ENCODE data around the gene AOPEP.

AOPEP gene

DNA sequence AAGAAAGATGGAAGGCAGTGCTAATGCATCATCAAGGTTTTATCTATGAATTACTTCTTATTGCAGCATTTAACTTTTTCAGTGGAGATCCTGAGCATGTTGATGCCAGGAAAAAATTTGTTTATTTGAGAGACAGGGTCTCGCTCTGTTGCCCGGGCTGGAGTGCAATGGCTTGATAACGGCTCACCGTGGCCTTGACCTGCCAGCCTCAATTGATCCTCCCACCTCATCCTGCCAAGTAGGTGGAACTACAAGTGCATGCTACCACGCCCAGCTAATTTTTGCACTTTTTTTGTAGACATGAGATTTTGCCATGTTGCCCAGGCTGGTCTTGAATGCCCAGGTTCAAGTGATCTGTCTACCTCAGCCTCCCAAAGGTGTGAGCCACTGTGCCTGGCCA, 47.2 kb downstream of the AOPEP start:
- H3K27ac ChIP-seq (ENCODE audit: low read depth, low read length): no peak overlapping the region
- H3K4me1 ChIP-seq (ENCODE audit: control insufficient read depth in 1 of 2, insufficient read depth in 2 of 2, low read length in 2 of 2): no peaks in the 10 kb centered on the region

DNA sequence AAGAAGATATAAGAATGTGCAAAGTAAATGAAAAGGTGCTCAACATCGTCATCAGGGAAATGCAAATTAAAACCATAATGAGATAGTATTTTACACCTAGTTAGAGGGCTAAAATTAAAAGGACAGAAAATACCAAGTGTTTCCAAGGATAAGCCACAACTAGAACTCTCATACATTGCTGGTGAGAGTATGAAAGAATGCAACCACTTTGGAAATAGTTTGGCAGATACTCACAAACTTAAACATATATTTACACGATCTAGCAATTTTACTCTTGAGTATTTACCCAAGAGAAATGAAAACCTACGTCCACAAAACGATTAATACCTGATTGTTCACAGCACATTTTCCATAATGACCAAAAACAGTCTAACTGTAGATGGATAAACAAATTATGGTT, 51.5 kb downstream of the AOPEP start:
- Histone ChIP-seq H3K9me3 (ENCODE audit: control insufficient read depth in 1 of 2, low read length in 2 of 2) (no peaks in the 10 kb centered on the region), H3K36me3 (ENCODE audit: control insufficient read depth in 1 of 2, insufficient read depth in 2 of 2, low read length in 2 of 2) (no peaks in the 10 kb centered on the region), H3K27me3 (ENCODE audit: control insufficient read depth in 1 of 2, insufficient read depth in 2 of 2, low read length in 2 of 2) (no peaks in the 10 kb centered on the region), H3K27ac (ENCODE audit: low read depth, low read length) (no peak overlapping the region), H3K9ac (ENCODE audit: low read depth in 1 of 2, low read length in 2 of 2) (no peak overlapping the region), H3K4me1 (ENCODE audit: control insufficient read depth in 1 of 2, insufficient read depth in 2 of 2, low read length in 2 of 2) (peaks cover 0 to 8% of the 10 kb centered on the region in 2 donors), H3K4me3 (ENCODE audit: low read depth in 1 of 2, low read length in 2 of 2) (no peak overlapping the region)

More for the DNA sequence above, 47.2 kb downstream of the AOPEP start:
- no peaks in the 10 kb centered on the region for H3K9me3 ChIP-seq (ENCODE audit: control insufficient read depth in 1 of 2, low read length in 2 of 2)
- no peak overlapping the region for H3K4me3 ChIP-seq (ENCODE audit: low read depth in 1 of 2, low read length in 2 of 2)
- H3K9ac ChIP-seq (ENCODE audit: low read depth in 1 of 2, low read length in 2 of 2): no peak overlapping the region
- H3K27me3 ChIP-seq (ENCODE audit: control insufficient read depth in 1 of 2, insufficient read depth in 2 of 2, low read length in 2 of 2): no peaks in the 10 kb centered on the region
- H3K36me3 ChIP-seq (ENCODE audit: control insufficient read depth in 1 of 2, insufficient read depth in 2 of 2, low read length in 2 of 2): no peaks in the 10 kb centered on the region

DNA sequence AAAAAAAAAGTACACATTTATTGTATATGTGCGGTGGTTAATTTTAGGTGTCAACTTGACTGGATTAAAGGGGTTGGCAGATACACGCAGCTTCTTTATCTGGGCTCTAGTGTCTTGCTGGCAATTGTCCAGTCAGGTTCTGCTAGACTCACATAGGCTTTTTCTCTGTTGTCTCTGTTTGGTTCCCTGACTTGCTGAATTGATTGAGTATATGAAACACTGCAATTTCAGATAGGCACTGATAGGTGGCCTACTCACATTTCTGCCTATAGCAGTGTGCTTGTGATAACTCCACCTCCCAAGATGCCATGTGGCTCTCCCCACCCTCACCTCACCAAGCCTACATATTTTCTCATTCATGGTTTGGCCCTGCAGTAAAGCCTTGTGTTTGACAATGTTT, 52.5 kb downstream of the AOPEP start:
- H3K27me3 ChIP-seq (ENCODE audit: control insufficient read depth in 1 of 2, insufficient read depth in 2 of 2, low read length in 2 of 2): no peaks in the 10 kb centered on the region
- no peaks in the 10 kb centered on the region for H3K36me3 ChIP-seq (ENCODE audit: control insufficient read depth in 1 of 2, insufficient read depth in 2 of 2, low read length in 2 of 2)
- H3K9ac ChIP-seq (ENCODE audit: low read depth in 1 of 2, low read length in 2 of 2): no peak overlapping the region
- H3K27ac ChIP-seq (ENCODE audit: low read depth, low read length): no peak overlapping the region
- no peak overlapping the region for H3K4me3 ChIP-seq (ENCODE audit: low read depth in 1 of 2, low read length in 2 of 2)
- H3K9me3 ChIP-seq (ENCODE audit: control insufficient read depth in 1 of 2, low read length in 2 of 2): no peaks in the 10 kb centered on the region
- peaks cover 0 to 12% of the 10 kb centered on the region in 2 donors for H3K4me1 ChIP-seq (ENCODE audit: control insufficient read depth in 1 of 2, insufficient read depth in 2 of 2, low read length in 2 of 2)

DNA sequence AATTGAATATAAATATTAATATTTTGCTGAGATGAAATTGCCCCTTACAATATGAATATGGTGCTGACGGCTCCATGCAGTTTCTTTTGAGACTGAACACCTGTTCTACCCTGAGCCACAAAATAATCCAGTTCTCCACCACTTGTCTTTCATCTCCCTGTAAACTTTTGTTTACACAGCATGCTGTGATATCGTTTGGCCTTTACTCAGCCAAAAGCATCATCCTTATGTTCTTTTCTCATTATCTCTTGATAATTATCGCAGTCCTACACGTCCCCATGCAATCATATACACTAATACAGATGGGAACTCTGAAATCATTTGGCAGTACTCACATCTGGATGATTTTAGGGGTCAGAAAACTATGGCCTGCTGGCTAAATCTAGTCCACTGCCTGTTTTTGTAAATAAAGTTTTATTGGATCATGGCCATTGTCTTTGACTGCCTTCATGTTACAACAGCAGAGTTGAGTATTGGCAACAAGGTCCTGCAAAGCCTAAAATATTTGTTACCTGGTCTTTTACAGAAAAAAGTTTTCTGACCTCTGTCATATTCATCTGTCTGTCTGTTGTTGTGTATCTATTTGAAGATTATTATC, 53.3 kb downstream of the AOPEP start:
- Histone ChIP-seq H3K4me3 (ENCODE audit: low read depth in 1 of 2, low read length in 2 of 2) (no peak overlapping the region), H3K27ac (ENCODE audit: low read depth, low read length) (no peak overlapping the region), H3K27me3 (ENCODE audit: control insufficient read depth in 1 of 2, insufficient read depth in 2 of 2, low read length in 2 of 2) (no peaks in the 10 kb centered on the region), H3K9me3 (ENCODE audit: control insufficient read depth in 1 of 2, low read length in 2 of 2) (no peaks in the 10 kb centered on the region), H3K36me3 (ENCODE audit: control insufficient read depth in 1 of 2, insufficient read depth in 2 of 2, low read length in 2 of 2) (no peaks in the 10 kb centered on the region), H3K4me1 (ENCODE audit: control insufficient read depth in 1 of 2, insufficient read depth in 2 of 2, low read length in 2 of 2) (peaks cover 0 to 12% of the 10 kb centered on the region in 2 donors), H3K9ac (ENCODE audit: low read depth in 1 of 2, low read length in 2 of 2) (no peak overlapping the region)

DNA sequence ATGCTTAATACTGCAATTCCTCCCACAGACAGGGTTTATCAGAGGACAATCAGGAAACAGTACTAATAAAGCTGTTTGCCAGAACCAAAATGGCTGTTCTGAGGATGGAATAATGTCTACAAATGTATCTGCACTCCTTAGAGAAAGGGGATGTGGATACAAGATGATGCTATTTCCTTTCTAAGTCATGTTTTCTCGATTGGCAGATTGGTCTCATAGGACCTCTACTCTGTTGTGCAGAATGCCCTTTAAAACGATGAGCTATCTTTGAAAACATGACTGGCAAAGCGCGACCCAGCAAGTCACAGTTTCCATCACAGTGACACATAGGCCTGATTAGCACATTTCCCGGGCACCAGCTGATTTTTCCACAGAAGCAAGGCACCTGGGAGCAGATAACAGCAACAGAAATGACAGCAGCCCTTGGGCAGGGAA, 54.0 kb downstream of the AOPEP start:
- no peak overlapping the region for H3K27ac ChIP-seq (ENCODE audit: low read depth, low read length)
- H3K4me1 ChIP-seq (ENCODE audit: control insufficient read depth in 1 of 2, insufficient read depth in 2 of 2, low read length in 2 of 2): peaks cover 0 to 12% of the 10 kb centered on the region in 2 donors
- no peaks in the 10 kb centered on the region for H3K9me3 ChIP-seq (ENCODE audit: control insufficient read depth in 1 of 2, low read length in 2 of 2)
- no peak overlapping the region for H3K9ac ChIP-seq (ENCODE audit: low read depth in 1 of 2, low read length in 2 of 2)
- H3K27me3 ChIP-seq (ENCODE audit: control insufficient read depth in 1 of 2, insufficient read depth in 2 of 2, low read length in 2 of 2): no peaks in the 10 kb centered on the region
- H3K36me3 ChIP-seq (ENCODE audit: control insufficient read depth in 1 of 2, insufficient read depth in 2 of 2, low read length in 2 of 2): no peaks in the 10 kb centered on the region
- H3K4me3 ChIP-seq (ENCODE audit: low read depth in 1 of 2, low read length in 2 of 2): no peak overlapping the region

GRCh38 chr9:94782355-94783101, 56.0 kb downstream of the AOPEP start:
- H3K9ac ChIP-seq (ENCODE audit: low read depth in 1 of 2, low read length in 2 of 2): no peak overlapping the region
- no peak overlapping the region for H3K4me3 ChIP-seq (ENCODE audit: low read depth in 1 of 2, low read length in 2 of 2)
- no peaks in the 10 kb centered on the region for H3K27me3 ChIP-seq (ENCODE audit: control insufficient read depth in 1 of 2, insufficient read depth in 2 of 2, low read length in 2 of 2)
- peak overlapping the region; percentile 7 for H3K27ac ChIP-seq (ENCODE audit: low read depth, low read length)
- H3K36me3 ChIP-seq (ENCODE audit: control insufficient read depth in 1 of 2, insufficient read depth in 2 of 2, low read length in 2 of 2): no peaks in the 10 kb centered on the region
- H3K9me3 ChIP-seq (ENCODE audit: control insufficient read depth in 1 of 2, low read length in 2 of 2): no peaks in the 10 kb centered on the region
- H3K4me1 ChIP-seq (ENCODE audit: control insufficient read depth in 1 of 2, insufficient read depth in 2 of 2, low read length in 2 of 2): peaks cover 0 to 12% of the 10 kb centered on the region in 2 donors

GRCh38 chr9:94783102-94783682, 56.7 kb downstream of the AOPEP start:
- Histone ChIP-seq H3K27ac (ENCODE audit: low read depth, low read length) (no peak overlapping the region), H3K4me3 (ENCODE audit: low read depth in 1 of 2, low read length in 2 of 2) (no peak overlapping the region), H3K9me3 (ENCODE audit: control insufficient read depth in 1 of 2, low read length in 2 of 2) (no peaks in the 10 kb centered on the region), H3K4me1 (ENCODE audit: control insufficient read depth in 1 of 2, insufficient read depth in 2 of 2, low read length in 2 of 2) (peaks cover 0 to 12% of the 10 kb centered on the region in 2 donors), H3K27me3 (ENCODE audit: control insufficient read depth in 1 of 2, insufficient read depth in 2 of 2, low read length in 2 of 2) (no peaks in the 10 kb centered on the region), H3K9ac (ENCODE audit: low read depth in 1 of 2, low read length in 2 of 2) (no peak overlapping the region), H3K36me3 (ENCODE audit: control insufficient read depth in 1 of 2, insufficient read depth in 2 of 2, low read length in 2 of 2) (no peaks in the 10 kb centered on the region)

DNA sequence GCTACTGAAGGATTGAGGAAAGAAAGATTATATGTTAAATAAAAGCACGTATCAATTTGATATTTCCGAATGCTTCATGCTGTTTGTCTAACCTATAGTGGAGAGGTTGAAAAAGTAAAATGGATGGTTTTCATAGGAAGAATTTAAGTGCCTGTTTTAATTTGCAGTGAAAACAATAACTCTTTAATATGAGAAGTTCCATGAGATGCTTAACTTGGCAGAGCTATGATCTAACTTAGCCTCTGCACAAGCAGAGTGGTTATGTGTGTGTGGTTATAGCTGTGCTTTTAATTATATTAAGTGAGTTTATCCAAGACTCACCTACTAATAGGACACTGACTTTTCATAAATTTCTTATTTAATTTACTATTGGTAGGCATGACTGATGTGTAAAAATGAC, 57.4 kb downstream of the AOPEP start:
- Histone ChIP-seq H3K4me3 (ENCODE audit: low read depth in 1 of 2, low read length in 2 of 2) (no peak overlapping the region), H3K9me3 (ENCODE audit: control insufficient read depth in 1 of 2, low read length in 2 of 2) (no peaks in the 10 kb centered on the region), H3K4me1 (ENCODE audit: control insufficient read depth in 1 of 2, insufficient read depth in 2 of 2, low read length in 2 of 2) (peaks cover 0 to 12% of the 10 kb centered on the region in 2 donors), H3K36me3 (ENCODE audit: control insufficient read depth in 1 of 2, insufficient read depth in 2 of 2, low read length in 2 of 2) (no peaks in the 10 kb centered on the region), H3K9ac (ENCODE audit: low read depth in 1 of 2, low read length in 2 of 2) (no peak overlapping the region), H3K27ac (ENCODE audit: low read depth, low read length) (no peak overlapping the region), H3K27me3 (ENCODE audit: control insufficient read depth in 1 of 2, insufficient read depth in 2 of 2, low read length in 2 of 2) (no peaks in the 10 kb centered on the region)

DNA sequence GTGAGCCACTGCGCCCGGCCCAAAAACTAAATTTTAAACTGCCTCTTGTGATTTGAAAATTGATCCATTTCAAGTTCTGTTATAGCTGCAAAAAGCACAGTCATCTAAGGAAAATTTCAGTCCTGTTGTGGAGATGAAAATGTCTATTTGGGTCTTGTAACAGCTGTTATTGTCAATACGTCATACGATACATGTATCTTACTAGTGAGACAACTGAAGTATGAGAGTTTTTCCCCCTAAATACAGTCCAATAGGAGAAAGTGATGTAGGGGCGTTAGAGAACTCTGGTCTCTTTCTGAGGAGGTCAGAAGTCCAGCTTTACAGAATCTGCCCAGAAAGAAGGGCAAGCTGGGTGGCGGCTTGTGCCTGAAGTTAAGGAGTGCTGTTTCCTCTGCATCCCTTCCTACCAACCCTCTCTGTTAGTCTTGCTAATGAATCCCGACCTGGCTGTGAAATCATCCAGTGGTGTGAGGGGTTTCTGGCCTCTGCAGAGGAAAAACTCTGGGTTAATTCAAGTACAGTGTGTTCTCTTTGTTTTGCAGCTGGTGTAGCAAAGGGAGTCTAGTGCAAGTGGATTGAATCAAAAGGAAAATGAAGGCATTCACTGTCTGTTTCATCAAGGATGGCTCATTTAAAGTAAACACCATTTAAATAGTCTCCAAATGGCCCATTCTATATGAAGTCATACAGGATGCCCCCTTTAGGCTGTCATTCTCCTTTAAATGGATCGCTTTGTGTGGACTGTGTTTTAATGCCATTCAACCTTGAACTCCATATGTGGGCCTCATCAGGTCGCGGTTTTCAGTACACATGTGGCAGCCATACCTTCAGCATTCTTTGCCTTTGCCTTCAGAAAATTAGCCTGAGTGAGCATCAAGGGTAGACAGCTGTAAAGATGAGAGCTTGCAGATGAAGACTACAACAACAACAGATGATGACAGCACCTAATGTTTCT, 59.0 kb downstream of the AOPEP start:
- no peaks in the 10 kb centered on the region for H3K9me3 ChIP-seq (ENCODE audit: control insufficient read depth in 1 of 2, low read length in 2 of 2)
- H3K4me3 ChIP-seq (ENCODE audit: low read depth in 1 of 2, low read length in 2 of 2): no peak overlapping the region
- peaks cover 0 to 12% of the 10 kb centered on the region in 2 donors for H3K4me1 ChIP-seq (ENCODE audit: control insufficient read depth in 1 of 2, insufficient read depth in 2 of 2, low read length in 2 of 2)
- no peak overlapping the region for H3K9ac ChIP-seq (ENCODE audit: low read depth in 1 of 2, low read length in 2 of 2)
- no peaks in the 10 kb centered on the region for H3K36me3 ChIP-seq (ENCODE audit: control insufficient read depth in 1 of 2, insufficient read depth in 2 of 2, low read length in 2 of 2)
- H3K27me3 ChIP-seq (ENCODE audit: control insufficient read depth in 1 of 2, insufficient read depth in 2 of 2, low read length in 2 of 2): no peaks in the 10 kb centered on the region
- no peak overlapping the region for H3K27ac ChIP-seq (ENCODE audit: low read depth, low read length)
